ENCODE results near the gene ZFP2.
A peak's percentile ranks its signal among the peaks of the same experiment; 100 is the strongest.
"Not testable (repeated sequence)": the region's sequence is repeated elsewhere in the genome, so short reads cannot be mapped to it uniquely, and the experiment has no call there.

Gene ZFP2

DNA sequence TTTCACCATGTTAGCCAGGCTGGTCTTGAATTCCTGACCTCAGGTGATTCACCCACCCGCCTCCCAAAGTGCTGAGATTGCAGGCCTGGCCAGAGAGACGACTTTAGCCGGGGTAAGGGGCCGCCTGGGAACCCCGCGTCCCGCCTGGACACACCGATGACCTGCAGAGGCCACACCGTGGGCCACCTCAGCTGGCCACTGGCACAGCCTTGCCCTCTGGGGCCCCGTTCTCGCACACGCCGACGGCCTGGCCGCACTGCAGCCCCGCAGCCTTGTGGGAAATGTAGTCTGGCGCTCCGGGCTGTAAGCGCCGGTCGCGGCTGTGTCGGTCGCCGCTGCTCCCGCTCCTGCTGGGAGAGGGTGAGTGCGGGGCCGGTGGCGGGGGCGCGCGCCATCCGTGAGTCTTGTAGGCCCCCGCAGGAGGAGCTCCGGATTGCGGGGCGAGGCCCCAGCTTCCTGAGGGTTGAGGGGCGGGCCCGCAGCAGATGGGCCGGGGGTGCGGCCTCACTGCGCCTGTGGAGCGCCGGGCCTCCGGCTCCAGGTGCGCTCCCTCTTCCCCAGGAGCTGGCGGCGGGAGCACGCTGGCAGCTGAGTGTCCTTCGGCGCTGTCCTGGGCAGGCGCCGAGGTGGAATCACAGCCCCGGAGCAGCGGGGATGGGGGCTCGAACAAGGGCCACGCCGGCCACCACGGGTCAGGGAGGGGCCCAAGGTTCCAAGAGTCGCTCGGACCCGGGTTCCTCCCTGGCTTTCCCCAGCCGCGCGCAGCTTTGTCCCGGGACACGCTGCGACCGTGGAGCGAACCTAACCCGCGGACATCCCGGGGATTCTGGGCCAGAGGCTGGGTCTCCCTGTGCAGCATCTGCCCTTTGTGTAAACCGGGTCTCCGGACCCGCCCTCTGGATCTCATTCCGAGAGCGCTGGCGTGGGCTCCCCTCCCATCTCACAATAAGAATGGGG lies at the start of gene ZFP2:
Gene ZFP2 (plus strand): TSS at position 299 of the 957 bp plus-strand sequence. CDS start 35,401 bp downstream, outside the sequence.
- DNase-seq = no peak

DNA sequence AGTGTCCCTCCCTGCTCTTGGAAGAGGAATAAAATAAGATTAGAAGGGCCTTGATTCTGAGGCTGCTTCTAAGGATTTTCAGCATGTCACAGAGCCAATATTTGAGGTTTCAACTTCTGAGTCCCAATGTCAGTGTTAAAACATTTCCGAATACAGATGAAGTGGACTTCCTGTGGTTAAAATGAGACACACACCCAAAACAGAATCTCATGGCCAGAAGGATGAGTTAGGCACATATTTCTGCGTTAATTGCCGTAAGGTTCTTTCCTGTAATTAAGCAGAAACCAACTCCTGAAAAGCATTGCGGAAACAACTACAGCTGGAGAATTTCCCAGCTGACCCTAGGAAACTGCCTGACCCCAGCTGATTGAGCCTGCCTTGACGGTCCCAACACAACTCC lies 46.4 kb upstream of the ZFP2 start:
- DNase-seq = no peak

DNA sequence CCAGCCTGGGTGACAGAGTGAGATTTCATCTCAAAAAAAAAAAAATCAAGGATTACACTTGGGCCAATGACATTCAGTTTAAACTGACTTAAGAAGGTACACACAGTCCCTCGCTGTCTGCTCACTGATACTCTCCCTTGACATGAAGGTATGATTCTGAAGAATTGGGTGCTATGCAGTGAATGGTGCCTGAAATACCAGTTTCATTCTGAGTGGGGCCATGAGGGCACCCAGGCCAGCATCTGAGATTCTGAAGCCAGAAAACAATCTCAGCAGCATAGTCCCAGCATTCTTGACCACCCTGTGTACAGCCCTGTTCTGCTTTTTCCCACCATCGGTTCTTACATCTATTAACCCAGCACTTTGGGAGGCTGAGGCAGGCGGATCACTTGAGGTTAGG lies 43.8 kb upstream of the ZFP2 start:
- no peak for DNase-seq

DNA sequence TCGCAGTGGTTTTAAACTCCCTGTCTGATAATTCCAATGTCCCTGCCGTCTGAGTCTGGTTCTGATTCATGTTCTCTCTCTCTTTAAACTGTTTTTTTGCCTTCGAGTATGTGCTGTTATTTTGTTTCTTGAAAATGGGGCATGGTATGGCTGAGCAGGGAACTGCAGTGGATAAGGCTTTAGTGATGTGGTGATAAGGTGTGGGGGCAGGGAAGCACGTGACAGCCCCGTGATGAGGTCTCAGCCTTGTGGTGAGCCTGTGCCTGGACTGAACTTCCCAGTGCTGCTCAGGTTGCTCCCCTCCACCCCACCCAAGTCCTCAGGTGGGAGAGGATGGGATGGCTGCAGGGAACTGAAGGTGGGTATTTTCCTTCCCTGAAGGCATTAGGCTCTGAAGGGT lies 41.4 kb upstream of the ZFP2 start:
- DNase-seq = no peak

DNA sequence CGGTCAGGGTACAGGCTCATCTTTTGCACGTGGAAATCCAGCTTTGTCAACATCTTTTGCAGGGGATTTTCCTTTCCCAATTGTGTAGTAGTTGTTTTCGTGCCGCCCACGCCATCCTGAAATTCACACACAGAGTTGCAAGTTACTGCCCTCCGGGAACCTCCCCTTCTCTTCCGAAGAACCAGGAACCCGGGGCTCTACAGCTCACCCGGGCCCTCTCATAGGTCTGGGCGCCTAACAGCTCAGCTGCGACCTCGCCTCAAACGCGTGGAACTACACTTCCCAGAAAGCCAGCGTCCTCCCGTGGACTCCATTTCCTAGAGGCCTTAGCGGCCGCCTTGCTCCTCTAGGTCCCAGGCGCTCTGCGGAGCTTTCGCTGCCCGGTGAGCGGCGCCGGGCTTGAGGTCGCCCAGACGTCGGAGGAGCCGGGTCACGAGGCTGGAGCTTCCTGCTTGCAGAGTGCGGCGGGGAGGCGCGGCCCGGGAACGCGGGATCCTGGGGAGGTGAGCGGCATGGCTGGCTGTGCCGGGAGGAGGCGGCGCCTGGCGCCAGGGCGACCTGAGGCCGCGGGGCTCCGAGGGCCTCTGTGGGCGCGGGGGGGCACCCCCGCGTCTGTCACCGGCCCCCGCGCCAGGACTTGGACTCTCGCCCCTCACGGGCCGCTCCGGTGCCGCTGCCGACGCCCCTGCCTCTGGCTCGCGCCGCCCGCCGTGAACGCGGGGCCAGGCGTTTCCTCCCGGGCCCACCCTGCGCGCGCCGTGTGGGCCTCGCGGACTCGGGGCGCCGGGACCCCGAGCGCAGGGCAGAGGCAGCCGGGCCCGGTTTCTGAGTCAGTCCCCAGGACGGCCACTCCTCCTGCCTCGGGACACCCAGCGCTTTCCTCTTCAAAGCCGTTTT lies 35.8 kb upstream of the ZFP2 start, which contains the start of gene ZNF354B:
Gene ZNF354B (plus strand): TSS at position 329 of the 897 bp plus-strand sequence. CDS start 1,095 bp downstream, outside the sequence.
- DNase-seq = peak; percentile 69

DNA sequence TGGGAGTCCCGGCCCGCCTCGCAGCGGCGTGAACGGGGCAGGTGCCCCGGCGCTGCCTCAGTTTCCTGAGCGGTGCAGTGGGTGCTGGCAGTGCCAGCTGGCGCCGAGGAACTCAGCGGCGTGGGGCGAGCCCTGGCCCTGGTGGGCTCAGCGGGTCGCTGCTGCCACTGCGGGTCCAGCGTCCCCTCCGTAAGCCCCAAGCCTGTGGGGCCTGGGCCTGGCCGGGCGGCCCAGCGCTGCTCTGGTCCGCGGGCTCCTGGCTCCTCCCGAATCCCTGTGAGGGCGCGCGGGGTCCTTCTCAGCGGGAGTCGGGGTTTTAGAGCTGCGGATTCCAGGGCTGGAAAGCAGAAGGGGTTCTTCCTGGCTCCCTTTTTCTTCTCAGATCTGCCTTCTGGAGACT lies 35.1 kb upstream of the ZFP2 start:
- DNase-seq = not testable (repeated sequence)

DNA sequence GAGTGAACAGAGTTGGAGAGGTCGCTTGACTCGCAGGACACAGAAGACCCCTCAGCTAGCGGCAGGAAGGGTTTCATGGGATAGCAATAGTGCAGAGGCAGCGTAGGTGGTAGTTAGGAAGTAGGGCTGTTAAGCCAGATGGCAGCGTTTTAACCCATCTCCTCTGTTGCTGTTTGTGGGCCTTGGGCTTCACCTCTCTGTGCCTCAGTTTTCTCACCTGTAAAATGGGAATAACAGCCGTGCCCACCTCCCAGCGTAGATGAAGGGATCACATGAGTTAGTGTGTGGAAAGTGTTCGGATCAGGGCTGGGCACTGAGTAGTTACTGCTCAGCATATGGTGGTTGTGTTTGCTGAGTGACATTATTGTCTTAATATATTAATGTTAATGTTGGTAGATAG lies 34.1 kb upstream of the ZFP2 start:
- no peak for DNase-seq

DNA sequence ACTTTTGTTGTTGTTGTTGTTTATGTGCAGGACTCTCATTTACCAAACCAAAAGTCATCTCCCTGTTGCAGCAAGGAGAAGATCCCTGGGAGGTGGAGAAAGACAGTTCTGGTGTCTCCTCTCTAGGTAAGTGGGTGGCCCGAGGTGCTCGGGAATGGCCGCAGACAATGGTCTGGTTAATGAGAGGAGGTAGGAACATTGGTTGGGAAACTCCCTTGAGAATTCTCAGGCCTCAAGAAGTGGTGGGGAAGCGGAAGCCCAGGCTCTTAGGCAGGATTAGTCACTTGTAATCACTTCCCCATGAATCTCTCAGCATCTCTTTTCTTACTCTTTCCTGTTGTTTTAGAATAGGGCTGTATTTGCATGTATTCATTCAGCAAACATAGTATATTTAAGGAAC lies 28.8 kb upstream of the ZFP2 start:
- DNase-seq = no peak

DNA sequence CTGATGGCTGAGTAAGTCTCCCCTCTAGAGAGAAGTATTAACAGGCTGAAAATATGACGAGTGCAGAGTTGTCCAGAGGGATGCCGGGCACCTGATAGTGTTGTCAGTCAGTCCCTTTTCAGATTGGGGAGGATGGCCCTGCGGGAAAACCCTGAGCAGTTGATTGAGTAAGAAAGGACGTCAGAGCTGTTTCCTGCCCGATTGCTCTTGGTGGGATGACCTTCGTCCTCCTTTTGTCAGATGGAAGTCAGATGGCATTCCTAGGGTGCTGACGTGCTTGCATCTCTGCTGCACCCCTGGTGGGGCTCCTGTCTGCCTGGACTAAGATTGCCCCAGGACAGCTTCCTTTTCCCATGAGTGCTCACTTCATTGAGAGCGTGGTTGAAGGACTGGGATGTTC lies 26.1 kb upstream of the ZFP2 start:
- no peak for DNase-seq

DNA sequence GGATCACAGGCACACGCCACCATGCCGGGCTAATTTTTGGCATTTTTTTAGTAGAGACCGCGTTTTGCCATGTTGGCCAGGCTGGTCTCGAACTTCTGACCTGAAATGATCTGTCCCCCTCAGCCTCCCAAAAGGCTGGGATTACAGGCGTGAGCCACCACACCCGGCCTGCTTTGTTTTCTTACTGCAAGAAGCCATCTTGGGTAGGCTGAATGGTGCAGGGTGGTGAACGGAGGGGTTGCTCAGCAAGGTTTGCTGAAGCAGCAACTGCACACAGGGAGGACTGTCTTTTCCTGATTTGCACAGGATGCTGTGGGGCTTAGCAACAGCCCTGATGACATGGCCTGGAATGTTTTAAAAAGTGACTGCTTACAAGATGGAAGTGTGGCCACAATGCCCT lies 25.3 kb upstream of the ZFP2 start:
- DNase-seq = no peak

DNA sequence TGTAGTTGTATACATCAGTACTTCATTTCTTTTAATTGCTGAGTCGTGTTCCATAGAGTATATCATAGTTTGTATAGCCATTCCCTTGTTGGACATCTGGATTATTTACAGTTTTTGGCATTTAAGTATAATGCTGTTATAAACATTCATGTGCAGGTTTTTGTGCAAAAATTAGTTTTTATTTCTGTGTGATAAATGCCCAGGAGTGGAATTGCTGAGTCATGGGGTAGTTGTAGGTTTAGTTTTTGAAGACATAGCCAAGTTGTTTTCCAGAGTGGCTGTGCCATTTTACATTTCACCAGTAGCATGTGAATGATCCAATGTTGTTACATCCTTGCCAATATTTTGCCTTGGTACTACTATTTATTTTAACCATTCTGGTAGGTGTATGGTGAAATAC lies 23.4 kb upstream of the ZFP2 start:
- no peak for DNase-seq

DNA sequence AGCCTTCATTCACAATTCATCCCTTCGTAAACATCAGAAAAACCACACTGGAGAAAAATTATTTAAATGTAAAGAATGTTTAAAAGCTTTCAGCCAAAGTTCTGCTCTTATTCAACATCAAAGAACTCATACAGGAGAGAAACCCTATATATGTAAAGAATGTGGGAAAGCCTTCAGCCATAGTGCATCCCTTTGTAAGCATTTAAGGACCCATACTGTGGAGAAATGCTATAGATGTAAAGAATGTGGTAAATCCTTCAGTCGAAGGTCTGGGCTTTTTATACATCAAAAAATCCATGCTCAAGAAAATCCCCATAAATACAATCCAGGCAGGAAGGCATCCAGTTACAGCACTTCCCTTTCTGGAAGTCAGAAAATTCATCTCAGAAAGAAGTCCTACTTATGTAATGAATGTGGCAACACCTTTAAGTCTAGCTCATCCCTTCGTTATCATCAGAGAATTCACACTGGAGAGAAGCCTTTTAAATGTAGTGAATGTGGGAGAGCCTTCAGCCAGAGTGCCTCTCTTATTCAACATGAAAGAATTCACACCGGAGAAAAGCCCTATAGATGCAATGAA lies 12.5 kb upstream of the ZFP2 start:
- not testable (repeated sequence) for DNase-seq

DNA sequence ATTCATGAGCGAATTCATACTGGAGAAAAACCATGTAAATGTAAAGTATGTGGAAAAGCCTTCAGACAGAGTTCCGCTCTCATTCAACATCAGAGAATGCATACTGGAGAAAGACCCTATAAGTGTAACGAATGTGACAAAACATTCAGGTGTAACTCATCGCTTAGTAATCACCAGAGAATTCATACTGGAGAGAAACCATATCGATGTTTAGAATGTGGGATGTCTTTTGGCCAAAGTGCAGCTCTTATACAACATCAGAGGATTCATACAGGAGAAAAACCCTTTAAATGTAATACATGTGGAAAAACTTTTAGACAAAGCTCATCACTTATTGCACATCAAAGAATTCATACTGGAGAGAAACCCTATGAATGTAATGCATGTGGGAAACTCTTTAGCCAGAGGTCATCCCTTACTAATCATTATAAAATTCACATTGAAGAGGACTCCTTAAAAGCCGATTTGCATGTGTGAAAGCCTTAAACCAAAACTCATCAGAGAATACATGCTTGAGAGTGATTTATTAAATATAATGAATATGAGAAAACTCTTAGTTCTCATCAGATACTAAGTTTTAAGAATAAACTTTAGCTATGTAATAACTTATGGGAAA lies 11.8 kb upstream of the ZFP2 start:
- no peak for DNase-seq

DNA sequence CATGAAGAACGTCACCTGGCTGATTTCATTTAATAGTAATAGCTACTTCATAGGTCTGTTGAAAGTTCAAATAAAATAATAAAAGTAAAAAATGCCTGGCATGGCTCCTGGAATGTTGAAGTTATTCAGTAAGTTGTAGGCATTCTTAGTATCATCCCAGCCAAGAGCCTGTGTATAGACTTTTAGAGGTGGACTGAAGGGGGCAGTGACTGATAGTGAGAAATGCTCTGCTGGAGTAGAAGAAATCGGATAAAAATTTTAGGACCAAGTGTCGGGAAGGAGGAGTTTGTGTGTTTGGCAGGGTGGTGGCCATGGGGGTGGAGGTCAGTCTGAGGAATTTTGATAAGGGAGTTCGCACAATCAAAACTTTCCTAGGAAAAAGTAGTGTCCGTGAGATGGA lies 3.6 kb downstream of the ZFP2 start:
- DNase-seq = no peak

DNA sequence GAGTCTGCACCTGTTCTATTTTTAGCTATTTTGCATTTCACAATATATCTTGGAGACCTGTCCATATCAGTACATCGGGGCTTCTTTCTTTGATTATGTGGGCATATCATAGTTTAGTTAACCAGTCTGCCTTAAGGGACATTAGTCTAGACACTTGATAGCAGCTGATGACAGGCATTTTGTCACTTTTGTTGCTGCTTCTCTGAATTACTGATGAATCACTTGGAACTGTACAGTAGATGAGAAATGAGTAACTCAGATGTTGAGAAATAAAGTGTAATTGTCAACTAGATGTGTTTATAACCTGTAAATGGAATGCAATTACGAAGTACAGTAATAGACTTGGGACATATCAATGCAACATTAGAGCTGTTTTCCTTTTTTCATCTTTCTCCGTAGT lies 7.1 kb downstream of the ZFP2 start:
- no peak for DNase-seq

DNA sequence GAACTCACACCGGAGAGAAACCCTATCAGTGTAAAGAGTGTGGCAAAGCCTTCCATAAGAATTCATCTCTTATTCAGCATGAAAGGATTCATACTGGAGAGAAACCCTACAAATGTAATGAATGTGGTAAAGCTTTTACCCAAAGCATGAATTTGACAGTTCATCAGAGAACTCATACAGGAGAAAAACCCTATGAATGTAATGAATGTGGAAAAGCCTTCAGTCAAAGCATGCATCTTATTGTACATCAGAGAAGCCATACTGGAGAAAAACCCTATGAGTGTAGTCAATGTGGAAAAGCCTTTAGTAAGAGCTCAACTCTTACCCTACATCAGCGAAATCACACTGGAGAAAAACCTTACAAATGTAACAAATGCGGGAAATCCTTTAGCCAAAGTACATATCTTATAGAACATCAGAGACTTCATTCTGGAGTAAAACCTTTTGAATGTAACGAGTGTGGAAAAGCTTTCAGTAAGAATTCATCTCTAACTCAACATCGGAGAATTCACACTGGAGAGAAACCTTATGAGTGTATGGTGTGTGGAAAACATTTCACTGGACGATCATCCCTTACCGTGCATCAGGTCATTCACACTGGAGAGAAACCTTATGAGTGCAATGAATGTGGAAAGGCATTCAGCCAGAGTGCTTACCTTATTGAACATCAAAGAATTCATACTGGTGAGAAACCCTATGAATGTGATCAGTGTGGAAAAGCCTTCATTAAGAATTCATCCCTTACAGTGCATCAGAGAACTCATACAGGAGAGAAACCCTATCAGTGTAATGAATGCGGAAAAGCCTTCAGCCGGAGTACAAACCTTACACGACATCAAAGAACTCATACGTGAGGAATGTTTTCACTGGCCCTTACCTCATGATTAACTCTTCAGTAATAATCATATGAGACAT lies 36.4 kb downstream of the ZFP2 start:
- DNase-seq = no peak

DNA sequence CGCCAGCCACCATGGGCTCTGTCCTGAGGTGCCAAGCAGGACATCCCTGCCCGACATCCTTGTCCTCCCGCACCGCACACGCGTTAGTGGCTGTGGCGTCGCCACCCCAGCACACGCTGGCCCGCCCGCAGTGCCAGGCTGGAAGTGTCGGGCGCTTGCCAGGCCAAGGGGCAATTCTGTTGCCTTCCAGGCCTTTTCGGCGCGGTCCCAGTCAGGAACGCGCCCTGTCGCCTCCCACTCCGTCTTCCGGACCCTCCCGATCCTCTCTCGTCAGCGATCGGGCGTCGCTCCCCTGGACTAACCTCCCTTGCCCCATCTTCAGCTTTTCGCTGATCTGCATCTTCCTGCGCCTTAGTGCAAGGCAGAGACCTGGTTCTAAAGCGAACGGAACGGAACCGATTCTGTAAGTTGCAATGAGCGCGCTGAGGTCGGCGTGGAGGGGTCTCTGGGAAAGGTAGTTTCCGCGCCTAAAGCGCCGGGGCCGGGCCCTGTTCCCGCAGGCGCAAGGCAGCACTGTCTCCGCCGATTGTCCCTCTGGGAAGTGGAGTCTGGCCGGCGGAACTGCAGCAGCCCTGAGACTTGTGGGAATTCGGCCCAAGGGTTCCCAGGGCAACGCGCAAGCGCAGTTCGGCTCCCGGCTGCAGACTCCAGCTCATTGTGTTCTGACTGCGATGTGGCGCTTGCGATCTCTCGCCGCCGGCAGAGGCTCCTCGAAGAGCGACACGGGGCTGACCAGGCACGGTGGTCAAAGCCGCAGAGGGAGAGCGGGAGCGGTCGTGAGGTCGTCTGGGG lies 45.1 kb downstream of the ZFP2 start, which contains the start of gene ZNF454:
Gene ZNF454 (plus strand): TSS at position 630 of the 792 bp plus-strand sequence. CDS start 1,594 bp downstream, outside the sequence.
- no peak for DNase-seq

DNA sequence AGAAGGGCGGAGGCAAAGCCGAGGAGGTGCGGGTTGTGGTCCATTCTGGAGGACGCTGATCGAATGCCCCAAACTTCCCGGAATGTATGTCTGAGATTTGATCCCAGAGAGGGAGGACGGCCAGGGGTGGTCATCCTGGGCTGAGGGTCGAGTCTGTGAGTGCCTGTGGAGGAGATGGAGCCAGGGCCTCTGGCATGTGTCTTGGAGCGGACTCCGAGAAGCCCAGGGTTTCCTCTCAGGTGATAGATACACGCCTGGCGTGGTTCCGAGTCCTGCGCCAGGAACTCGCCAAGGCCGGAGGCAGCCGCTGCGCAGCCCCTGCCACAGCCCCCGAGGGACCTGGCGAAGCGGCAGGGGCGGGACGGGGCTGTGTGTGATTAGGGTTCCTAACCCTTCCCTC lies 45.6 kb downstream of the ZFP2 start:
- DNase-seq = no peak

DNA sequence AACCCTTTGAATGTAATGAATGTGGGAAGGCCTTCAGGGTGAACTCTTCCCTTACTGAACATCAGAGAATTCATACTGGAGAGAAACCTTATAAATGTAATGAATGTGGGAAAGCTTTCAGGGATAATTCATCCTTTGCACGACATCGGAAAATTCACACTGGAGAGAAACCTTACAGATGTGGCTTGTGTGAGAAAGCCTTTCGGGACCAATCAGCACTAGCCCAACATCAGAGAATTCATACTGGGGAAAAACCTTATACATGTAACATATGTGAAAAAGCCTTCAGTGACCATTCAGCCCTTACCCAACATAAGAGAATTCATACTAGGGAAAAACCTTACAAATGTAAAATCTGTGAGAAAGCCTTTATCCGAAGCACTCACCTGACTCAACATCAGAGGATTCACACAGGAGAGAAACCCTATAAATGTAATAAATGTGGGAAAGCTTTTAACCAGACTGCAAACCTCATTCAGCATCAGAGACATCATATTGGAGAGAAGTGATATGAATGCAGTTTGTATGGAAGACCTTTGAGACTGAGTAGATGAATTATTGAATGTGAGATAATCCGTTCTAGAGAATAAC lies 69.8 kb downstream of the ZFP2 start:
- DNase-seq = no peak

DNA sequence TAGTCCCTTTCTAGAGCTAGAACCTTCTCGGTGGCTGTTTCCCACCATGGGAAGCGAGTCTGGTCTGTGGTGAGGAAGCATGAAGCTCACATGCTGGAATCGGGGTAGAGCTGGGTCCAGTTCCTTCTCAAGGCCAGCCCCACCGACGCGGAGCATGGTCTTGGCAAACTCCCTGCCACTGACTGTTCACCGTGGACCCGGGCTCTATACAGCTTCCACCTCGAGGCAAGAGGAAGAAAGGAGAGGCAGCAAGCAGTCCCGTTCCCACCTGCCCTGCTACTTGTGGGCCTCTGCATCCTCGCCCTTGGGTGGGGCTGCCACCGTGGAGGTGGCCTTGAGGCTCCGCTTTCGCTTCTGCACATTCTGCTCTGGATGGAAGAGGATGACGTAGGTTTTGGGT lies 85.7 kb downstream of the ZFP2 start:
- DNase-seq = no peak

Measured in activated T-cell treated with anti-CD3 and anti-CD28 coated beads for 4 hours (primary cell).